GM18907 (cell line): Measurements from ENCODE around the gene CYP17A1.
"Not testable (repeated sequence)": the region's sequence is repeated elsewhere in the genome, so short reads cannot be mapped to it uniquely, and the experiment has no call there.

ENCODE experiments used
- ATAC-seq: cut with Tn5 transposase; IDR thresholded peaks from one replicate; pipeline ENCODE4 v1.9.1; 2021; ENCODE audit warnings: mild to moderate bottlenecking, moderate library complexity; ENCODE audit not compliant: unreplicated experiment

The CYP17A1 gene

GRCh38 chr10:102838276-102838927 is 1.2 kb upstream of the CYP17A1 start:
- not testable (repeated sequence) for ATAC-seq

GRCh38 chr10:102835007-102835482 is 2.2 kb downstream of the CYP17A1 start:
- no peak for ATAC-seq

- ATAC-seq: no peak
These were observed 3.1 kb downstream of the CYP17A1 start for GRCh38 chr10:102834143-102834542.

GRCh38 chr10:102832987-102833386 is 4.2 kb downstream of the CYP17A1 start:
- no peak for ATAC-seq

GRCh38 chr10:102832248-102832647 is 5.0 kb downstream of the CYP17A1 start:
- ATAC-seq: no peak

- ATAC-seq: no peak
These were observed 5.7 kb downstream of the CYP17A1 start for GRCh38 chr10:102831322-102832071.

GRCh38 chr10:102827597-102827975 is 9.6 kb downstream of the CYP17A1 start:
- no peak for ATAC-seq

- ATAC-seq: no peak
These were observed 10.9 kb downstream of the CYP17A1 start for GRCh38 chr10:102826148-102826796.

- ATAC-seq: no peak
These were observed 12.5 kb downstream of the CYP17A1 start for GRCh38 chr10:102824664-102825063.

- ATAC-seq: no peak
These were observed 15.0 kb downstream of the CYP17A1 start for GRCh38 chr10:102822222-102822621.

- ATAC-seq: not testable (repeated sequence)
These were observed 17.2 kb downstream of the CYP17A1 start for GRCh38 chr10:102820008-102820407.

GRCh38 chr10:102819054-102819453 is 18.2 kb downstream of the CYP17A1 start:
- ATAC-seq: no peak

GRCh38 chr10:102817175-102817574 is 20.0 kb downstream of the CYP17A1 start:
- no peak for ATAC-seq

- ATAC-seq: no peak
These were observed 21.2 kb downstream of the CYP17A1 start for GRCh38 chr10:102815790-102816549.

- no peak for ATAC-seq
These were observed 22.1 kb downstream of the CYP17A1 start for GRCh38 chr10:102814873-102815661.

- no peak for ATAC-seq
These were observed 22.8 kb downstream of the CYP17A1 start for GRCh38 chr10:102814453-102814871.

GRCh38 chr10:102813734-102814452 is 23.3 kb downstream of the CYP17A1 start:
- no peak for ATAC-seq

GRCh38 chr10:102813017-102813541 is 24.1 kb downstream of the CYP17A1 start:
- no peak for ATAC-seq

- ATAC-seq: peak; percentile 41
These were observed 24.9 kb downstream of the CYP17A1 start for GRCh38 chr10:102812231-102812876.
